COLO829 (cell line): ENCODE results near the gene DNAAF1.

Experiments used
- DNase-seq: peaks from one replicate; pipeline ENCODE4 v3.0.0; 2012; ENCODE audit warnings: low spot score

The DNAAF1 gene

GRCh38 chr16:84124257-84125073, 20.6 kb upstream of the DNAAF1 start:
- DNase-seq = no peak

GRCh38 chr16:84131117-84131516, 14.0 kb upstream of the DNAAF1 start:
- DNase-seq = no peak

DNA sequence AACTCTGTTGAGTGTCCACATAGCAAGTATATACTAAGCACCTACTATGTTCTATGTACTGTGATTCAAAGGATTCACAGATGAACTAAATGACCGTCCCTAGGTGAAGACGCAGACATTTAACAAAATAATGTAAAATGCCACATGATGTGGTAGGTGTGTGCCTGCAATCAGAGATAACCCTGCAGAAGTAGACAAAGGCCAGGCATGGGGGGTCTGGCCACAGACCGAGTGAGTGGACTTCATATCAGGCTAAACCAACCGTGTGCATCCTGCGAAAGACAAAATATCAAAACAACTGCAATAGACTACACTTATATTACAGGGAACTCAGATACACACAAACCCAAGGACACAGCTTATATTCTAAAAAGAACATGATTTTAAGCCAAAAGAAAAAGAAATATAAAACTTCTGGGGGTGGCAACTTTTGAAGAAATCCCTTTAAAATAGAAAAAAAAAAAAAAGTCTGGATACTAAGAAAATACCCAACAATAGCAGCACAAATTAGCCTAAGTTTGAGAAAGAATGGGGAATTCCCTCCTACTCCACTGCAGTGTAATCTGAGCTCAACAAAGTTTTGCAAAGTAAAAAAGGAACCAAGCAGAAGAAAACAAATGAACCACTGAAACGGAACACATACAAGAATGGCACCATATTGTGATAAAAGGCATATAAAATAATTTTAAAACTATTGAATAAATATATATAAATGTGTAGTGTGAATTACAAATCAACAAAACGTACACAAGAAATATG, 12.4 kb upstream of the DNAAF1 start:
- DNase-seq = no peak

DNA sequence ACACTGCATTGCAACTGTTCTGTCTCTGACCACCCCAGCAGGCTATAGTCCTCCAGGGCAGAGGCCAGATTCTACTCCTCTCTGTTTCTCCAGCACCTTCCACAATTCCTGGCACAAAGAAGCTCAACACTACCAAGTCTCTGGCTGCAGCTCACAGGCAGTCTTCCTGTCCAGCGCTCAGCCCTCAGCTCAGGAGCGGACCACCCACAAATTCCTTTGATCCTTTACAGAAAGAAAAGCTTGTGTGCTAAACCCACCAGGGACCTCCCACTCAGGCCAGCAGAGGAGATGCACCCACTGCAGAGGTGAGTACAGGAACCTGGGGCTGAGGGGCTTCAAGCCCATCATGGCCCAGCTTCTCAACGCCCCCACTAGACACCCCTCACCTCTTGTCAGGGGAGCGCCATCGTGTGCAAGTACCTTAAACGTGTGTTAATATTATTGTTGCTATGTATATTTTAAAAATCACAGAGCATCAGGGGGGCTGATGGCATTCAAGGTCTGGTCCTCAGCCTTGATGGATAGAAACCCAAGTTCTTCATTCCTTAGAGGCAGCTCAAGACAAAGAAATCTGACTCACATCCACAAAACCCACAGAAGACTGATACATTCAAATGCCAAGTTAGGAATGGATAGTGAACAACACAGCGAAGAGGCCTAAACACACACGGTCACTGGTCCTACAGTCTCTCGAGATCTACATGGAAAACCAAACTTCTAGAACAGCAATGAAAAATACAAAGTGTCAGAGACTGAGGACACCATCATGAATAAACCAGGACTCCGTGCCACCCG, 8.6 kb upstream of the DNAAF1 start:
- no peak for DNase-seq

- no peak for DNase-seq
Observed at GRCh38 chr16:84137287-84137686, 7.8 kb upstream of the DNAAF1 start.

DNA sequence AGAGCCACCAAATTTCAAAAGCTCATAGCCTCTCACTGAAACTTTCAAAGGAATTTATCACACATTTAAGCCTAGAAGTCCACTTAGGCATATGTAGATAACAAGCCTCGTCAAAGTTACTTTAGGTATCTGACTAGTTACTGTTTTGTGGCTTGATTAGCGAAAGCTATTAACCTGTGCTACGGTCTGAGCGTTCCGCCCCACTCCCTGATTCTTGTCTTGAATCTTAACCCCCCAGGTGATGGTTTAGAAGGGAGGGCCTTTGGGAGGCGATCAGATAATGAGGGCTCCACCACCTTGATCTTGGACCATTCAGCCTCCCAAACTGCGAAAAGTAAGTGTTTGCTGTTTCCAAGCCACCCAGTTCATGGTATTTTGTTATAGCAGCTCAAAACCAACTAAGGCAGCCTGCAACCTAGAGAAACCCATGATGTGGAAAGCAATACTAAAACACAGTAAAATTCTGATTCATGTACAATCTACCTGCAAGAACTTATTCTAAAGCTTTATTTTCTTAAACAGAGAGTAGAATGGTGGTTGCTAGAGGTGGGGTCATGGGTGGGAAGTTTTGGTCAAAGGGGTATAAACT, 7.2 kb upstream of the DNAAF1 start:
- no peak for DNase-seq

DNA sequence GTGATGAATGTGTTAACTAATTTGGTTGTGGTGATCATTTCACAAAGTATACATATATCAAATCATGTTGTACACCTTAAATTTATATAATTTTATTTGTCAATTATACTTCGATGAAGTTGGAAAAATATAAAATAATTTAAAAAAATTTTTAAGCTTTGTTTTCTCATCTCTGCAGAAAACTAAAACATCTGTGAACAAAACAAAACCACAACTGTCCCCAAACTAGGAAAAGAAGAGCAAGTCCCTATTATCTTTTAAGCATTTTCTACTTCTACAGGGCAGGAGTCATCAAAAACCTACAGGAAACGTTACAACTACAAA, 6.6 kb upstream of the DNAAF1 start:
- DNase-seq = no peak

DNA sequence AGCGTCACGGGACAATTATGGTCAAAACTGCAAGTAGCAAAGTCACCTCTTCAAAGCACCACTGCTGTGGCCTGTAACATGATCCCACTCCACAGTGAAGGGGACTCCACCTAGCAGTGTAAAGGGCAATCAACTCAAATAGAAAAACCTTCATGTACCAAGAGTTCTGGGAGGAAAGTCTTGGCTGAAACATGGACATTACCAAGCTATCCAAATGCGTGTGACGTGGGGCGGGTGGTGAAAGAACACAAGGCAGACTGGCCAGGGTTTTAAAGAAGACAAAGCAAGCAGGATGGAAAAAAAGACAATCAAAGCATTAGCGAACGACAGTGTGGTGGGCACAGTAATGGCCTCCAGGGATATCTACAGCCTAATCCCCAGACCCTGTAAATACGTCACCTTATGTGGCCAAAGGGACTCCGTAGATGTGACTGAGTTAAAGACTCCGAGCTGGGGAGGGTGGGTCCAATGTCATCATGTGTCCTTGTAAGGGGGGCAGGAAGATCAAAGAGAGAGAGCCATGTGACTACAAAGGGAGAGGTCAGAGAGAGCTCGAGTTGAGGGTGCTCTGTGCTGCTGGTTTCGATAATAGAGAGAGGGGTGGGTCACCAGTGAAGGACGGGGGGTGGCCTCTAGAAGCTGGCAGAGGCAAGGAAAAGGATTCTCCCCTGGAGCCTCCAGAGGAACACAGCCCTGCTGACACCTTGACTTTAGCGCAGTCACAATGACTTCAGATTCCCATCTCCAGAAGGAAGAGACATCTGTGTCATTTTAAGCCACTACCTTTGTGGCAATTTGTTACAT, 6.1 kb upstream of the DNAAF1 start:
- peak; percentile 19 for DNase-seq

DNA sequence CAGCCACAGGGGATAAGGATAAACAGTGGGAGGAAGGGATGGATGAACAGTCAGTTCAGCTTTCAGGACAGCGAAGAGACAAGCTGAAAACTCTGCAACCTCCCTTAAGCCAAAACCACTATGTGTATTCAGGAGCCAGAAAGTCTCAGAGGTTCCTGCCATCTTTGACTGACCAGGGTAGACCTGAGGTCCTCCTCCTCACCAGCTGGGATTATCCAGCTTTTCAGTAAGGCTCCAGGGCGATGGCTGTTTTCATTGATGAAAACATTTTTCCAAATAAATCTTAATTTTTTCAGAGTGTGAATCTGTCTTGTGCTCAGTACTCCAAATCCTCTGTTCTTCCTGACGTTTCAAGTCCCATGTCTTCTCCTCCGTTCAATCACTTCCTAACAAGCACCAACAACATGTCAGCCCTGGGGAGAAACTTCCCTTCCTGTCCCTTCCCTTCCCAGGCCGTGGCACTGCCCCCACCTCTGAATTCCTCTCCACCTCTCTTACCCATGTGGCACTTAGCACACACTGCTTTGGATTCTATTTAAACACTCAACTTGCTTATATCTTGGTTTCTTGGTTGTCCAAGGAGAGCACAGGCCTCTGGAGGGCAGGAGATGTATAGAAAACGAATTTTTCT, 5.4 kb upstream of the DNAAF1 start:
- DNase-seq = no peak

DNA sequence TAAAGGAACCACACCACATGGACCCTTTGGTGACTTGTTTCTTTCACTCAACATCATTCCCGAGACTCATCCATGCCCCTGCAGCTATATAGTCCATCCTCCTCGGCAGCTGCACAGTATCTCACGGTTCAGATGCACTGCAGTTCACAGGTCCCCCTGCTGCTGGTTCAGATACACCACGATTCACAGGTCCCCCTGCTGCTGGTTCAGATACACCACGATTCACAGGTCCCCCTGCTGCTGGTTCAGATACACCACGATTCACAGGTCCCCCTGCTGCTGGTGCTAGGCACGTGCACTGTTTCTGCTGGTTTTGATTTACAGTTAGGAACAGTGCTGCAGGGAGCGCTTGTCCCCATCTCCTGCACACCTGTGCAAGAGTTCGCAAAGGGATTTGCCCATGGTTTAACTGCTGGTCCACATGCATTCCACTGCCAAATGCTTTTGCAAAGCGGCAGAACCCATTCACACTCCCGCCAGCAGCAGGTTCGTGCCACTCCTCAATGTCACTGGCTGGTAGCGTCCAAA, 3.9 kb upstream of the DNAAF1 start:
- DNase-seq = no peak

- DNase-seq = no peak
Observed at GRCh38 chr16:84143081-84143480, 2.0 kb upstream of the DNAAF1 start.

DNA sequence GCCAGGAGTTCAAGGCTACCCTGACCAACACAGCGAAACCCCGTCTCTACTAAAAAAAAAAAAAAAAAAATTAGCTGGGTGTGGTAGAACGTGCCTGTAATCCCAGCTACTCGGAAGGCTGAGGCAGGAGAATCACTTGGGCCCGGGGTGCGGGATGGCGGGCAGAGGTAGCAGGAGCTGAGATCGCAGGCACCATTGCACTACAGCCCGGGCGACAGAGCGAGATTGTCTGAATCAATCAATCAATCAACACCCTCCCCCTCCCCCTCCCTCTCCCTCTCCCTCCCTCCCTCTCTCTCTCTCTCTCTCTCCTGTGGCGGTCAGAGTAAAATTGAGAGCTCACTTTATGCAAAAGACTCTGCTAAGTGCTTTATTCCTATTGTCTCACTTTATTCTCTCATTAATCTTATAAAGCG, 1.3 kb upstream of the DNAAF1 start:
- DNase-seq = no peak

DNA sequence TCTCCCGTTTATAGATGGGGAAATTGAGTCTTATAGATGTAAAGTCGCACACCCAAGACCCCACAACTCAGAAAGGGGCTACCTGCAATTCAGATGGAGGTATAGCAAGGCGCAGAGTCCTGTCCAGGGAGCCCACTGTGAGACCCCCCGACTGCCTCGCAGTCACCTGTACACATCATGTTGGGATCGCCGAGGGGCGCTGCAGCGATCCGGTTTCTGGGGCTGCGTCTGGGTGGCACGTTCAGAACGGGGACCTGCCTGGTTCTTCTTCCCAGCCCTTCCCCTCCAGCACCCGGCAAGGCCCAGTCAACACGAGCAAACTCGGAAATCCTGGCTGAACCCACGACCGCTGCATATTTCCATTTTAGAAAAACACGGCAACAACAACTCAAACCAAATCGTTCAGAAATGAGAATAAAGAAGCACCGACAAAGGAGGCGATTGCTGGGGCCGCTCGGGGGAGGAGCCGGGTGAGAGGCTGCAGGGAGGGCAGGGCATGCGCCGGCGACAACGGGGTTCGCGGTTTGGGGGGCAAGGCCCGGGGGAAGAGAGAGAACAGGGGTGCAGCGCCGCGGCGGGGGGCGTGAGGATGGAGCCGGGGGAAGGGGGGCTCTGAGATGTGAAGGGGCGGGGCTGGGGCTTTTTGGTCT, 774 bp upstream of the DNAAF1 start:
- no peak for DNase-seq

- peak; percentile 85 for DNase-seq
Observed at GRCh38 chr16:84150926-84151325, 5.8 kb downstream of the DNAAF1 start.

GRCh38 chr16:84153660-84154214, 8.6 kb downstream of the DNAAF1 start:
- no peak for DNase-seq

GRCh38 chr16:84155226-84155625, 10.1 kb downstream of the DNAAF1 start:
- DNase-seq = no peak

DNA sequence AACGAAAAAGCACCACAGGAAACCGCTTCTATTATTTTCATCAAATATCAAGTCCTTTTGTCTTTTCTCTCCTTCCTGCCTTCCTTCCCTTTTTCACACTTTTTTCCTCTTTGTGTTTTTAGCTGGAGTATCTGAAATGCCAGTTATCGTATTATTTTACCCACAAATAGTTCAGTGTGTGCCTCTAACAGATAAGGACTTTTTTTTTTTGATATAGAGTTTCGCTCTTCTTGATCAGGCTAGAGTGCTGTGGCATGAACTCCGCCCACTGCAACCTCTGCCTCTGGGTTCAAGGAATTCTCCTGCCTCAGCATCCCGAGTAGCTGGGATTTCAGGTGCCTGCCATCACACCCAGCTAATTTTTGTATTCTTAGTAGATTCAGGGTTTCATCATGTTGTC, 10.7 kb downstream of the DNAAF1 start:
- DNase-seq = no peak

DNA sequence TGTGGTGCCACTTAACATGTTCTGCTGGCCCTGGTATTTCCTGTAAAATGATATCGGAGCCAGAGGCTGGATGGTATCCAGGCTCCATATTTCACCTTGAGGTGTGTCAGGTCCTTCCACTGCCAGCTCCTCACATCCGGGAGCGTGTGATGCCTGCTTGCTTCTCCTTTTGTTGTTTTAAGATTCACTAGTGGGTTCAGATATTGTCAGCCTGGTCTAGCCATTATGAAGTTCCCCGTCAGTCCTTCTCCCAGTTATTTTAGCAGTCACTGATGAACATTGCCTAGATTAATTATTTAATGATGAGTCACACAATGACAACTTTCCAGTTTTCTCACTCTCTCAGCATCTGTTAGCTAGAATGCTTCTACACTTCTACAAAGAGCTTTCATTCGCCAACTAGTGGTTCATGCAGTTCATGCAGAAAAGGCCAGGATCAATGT, 11.3 kb downstream of the DNAAF1 start:
- no peak for DNase-seq

DNA sequence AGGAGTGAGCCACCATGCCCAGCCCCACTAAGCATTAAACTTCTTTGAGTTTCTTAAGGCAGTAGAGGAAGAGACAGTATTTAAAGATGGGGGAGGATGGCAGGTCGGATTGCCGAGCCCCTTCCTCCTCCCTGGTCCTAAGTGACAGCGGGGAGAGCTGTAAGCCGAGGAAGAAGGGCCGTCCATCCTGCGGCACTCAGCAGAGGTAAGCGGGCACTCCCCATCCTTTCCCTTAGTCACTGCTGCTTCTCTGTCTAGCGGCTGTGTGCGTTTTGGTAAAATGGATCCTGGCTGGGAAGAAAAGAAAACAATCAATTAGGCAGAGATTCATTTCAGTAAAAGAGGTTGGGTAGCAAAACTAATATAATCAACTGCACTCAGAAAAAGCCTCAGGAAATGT, 13.9 kb downstream of the DNAAF1 start:
- no peak for DNase-seq

DNA sequence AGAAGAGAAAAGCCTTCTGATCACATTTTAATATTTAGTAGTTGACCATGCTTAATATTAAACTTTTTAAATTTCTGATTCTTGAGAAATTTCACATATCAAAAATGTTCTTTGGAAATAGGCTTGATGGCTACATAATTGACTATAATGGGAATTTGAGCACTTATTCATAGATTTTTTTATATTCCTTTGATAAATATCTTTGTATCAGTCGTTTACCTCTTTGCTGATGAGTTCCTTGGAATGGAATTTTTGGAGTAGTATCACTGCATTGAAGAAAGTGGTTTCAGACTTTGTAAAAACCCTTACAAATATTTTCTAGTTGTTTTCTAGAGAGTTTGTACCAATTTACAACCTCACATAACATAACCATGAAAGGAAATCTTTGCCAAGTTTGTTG, 14.7 kb downstream of the DNAAF1 start:
- DNase-seq = no peak
